Neural cell (in vitro differentiated cells): ENCODE results near the gene COL18A1.

Experiments
- EP300 ChIP-seq: fragments of 450-650 bp; conservative IDR thresholded peaks from 2 replicates; pipeline ENCODE4 v1.6.1; 2014; ENCODE audit warnings: antibody characterized with exemption, mild to moderate bottlenecking, moderate library complexity; ENCODE audit not compliant: poor library complexity, severe bottlenecking
- TAF1 ChIP-seq: IDR thresholded peaks from 2 replicates; pipeline ENCODE4 v1.6.1; 2012; ENCODE audit warnings: low read depth
- TF ChIP-seq, protein P1 (sequence below): fragments of 450-650 bp; IDR thresholded peaks from 2 replicates; pipeline ENCODE4 v1.5.1; 2014; ENCODE audit warnings: antibody characterized with exemption, mild to moderate bottlenecking, moderate library complexity; ENCODE audit not compliant: poor library complexity, severe bottlenecking

DNA sequence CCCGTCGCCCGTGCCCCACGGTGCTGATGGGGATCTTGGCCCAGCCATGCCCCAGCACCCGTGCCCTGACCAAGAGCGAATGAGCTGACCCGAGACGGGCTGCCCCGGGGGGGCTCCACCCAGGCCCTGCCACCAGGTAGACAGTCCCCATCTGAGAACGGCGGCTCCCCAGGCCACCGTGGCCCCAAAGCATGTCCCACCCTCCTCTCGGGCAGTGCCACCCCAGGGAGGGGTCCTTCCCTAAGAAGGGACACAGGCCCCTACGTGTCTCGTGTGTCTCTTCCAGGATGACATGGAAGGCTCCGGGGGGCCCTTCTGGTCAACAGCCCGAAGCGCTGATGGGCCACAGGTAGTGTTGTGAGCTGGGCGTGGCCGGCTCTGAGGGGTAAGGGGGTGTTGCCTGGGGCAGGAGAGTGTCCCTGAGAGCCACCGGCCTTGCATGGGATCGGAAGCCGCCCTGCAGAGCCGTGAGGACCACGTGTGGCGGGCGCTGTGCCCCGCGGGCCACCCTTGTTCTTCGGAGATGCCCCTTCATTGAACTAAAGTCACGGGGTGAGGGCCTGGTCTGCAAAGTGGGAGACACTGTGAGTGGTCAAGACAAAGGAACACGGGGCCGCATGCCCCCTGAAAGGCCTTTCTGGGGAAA lies 82.3 kb downstream of the COL18A1 start:
- TF ChIP-seq, protein P1, sequence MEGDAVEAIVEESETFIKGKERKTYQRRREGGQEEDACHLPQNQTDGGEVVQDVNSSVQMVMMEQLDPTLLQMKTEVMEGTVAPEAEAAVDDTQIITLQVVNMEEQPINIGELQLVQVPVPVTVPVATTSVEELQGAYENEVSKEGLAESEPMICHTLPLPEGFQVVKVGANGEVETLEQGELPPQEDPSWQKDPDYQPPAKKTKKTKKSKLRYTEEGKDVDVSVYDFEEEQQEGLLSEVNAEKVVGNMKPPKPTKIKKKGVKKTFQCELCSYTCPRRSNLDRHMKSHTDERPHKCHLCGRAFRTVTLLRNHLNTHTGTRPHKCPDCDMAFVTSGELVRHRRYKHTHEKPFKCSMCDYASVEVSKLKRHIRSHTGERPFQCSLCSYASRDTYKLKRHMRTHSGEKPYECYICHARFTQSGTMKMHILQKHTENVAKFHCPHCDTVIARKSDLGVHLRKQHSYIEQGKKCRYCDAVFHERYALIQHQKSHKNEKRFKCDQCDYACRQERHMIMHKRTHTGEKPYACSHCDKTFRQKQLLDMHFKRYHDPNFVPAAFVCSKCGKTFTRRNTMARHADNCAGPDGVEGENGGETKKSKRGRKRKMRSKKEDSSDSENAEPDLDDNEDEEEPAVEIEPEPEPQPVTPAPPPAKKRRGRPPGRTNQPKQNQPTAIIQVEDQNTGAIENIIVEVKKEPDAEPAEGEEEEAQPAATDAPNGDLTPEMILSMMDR, result no peak
- TF ChIP-seq TAF1 (no peak), EP300 (no peak)
